WTC11 (cell line): ENCODE measurements around the gene SH3PXD2A. TPM values are rescaled to one million over a fixed set of nuclear protein-coding genes. Genes with fewer than 3 reads are reported as not detected.

Experiments used
- ATAC-seq: fragments of 200-7000 bp; cut with Tn5 transposase; 2 replicates; pipeline ENCODE4 v1.10.0; 2021; ENCODE audit warnings: mild to moderate bottlenecking, moderate library complexity
- CTCF ChIA-PET: fragments of 300-600 bp; sonication (Branson Sonifier 250); formaldehyde crosslinking; loops from one replicate; lab custom pipeline; 2021; ENCODE audit warnings: antibody characterized with exemption; lab: Charles Lee
- POLR2A ChIA-PET: fragments of 350-600 bp; sonication (Branson Sonifier 250); formaldehyde crosslinking; loops from one replicate; lab custom pipeline; 2021; ENCODE audit warnings: antibody characterized with exemption; lab: Charles Lee
- DNase-seq: peaks from one replicate; pipeline ENCODE4 v3.0.0; 2021; ENCODE audit warnings: low spot score
- H3K27ac Mint-ChIP-seq: 2 replicates; pipeline ENCODE4 v1.8.0; 2021; ENCODE audit warnings: mixed read lengths
- H3K27me3 Mint-ChIP-seq: 2 replicates; pipeline ENCODE4 v1.8.0; 2021; ENCODE audit warnings: low read depth, mild to moderate bottlenecking, moderate library complexity, mixed read lengths
- H3K36me3 Mint-ChIP-seq: 2 replicates; pipeline ENCODE4 v1.8.0; 2021; ENCODE audit warnings: mixed read lengths
- H3K4me1 Mint-ChIP-seq: 2 replicates; pipeline ENCODE4 v1.8.0; 2022; ENCODE audit warnings: mixed read lengths
- H3K4me3 Mint-ChIP-seq: 2 replicates; pipeline ENCODE4 v1.8.0; 2021; ENCODE audit warnings: mild to moderate bottlenecking, moderate library complexity, mixed read lengths
- H3K9me3 Mint-ChIP-seq: 2 replicates; pipeline ENCODE4 v1.8.0; 2021; ENCODE audit warnings: mixed read lengths
- ATF1 ChIP-seq: sonication (generic); formaldehyde crosslinking; IDR thresholded peaks from 2 replicates; pipeline ENCODE4 v1.8.1; 2023; ENCODE audit warnings: mild to moderate bottlenecking, moderate library complexity, missing genetic modification reagents
- CDX4 ChIP-seq: fragments of 250-450 bp; sonication (Bioruptor Pico); IDR thresholded peaks from 2 replicates; pipeline ENCODE4 v1.9.0; 2021; ENCODE audit warnings: moderate library complexity, mild to moderate bottlenecking, inconsistent platforms, borderline replicate concordance
- ETV6 ChIP-seq: sonication (generic); formaldehyde crosslinking; IDR thresholded peaks from 2 replicates; pipeline ENCODE4 v1.8.1; 2022; ENCODE audit warnings: mild to moderate bottlenecking, missing genetic modification reagents
- HMGA2 ChIP-seq: fragments of 250-450 bp; sonication (Bioruptor Pico); IDR thresholded peaks from 2 replicates; pipeline ENCODE4 v1.4.0; 2021; ENCODE audit warnings: mild to moderate bottlenecking, moderate library complexity
- IRF2 ChIP-seq: sonication (generic); formaldehyde crosslinking; IDR thresholded peaks from 2 replicates; pipeline ENCODE4 v1.8.0; 2022; ENCODE audit warnings: low read depth, missing genetic modification reagents, borderline replicate concordance
- NFATC4 ChIP-seq: fragments of 250-450 bp; sonication (Bioruptor Pico); IDR thresholded peaks from 2 replicates; pipeline ENCODE4 v1.9.0; 2021; ENCODE audit warnings: mild to moderate bottlenecking
- NR3C1 ChIP-seq: sonication (generic); formaldehyde crosslinking; conservative IDR thresholded peaks from 2 replicates; pipeline ENCODE4 v1.8.1; 2023; ENCODE audit warnings: low read depth, mild to moderate bottlenecking, missing genetic modification reagents
- PRRX2 ChIP-seq: fragments of 250-450 bp; sonication (Bioruptor Pico); IDR thresholded peaks from 2 replicates; pipeline ENCODE4 v1.8.0; 2021; ENCODE audit warnings: mild to moderate bottlenecking
- SMAD4 ChIP-seq: sonication (generic); formaldehyde crosslinking; IDR thresholded peaks from 2 replicates; pipeline ENCODE4 v1.8.0; 2022; ENCODE audit warnings: mild to moderate bottlenecking, missing genetic modification reagents
- SP1 ChIP-seq: sonication (generic); formaldehyde crosslinking; conservative IDR thresholded peaks from 2 replicates; pipeline ENCODE4 v1.8.1; 2022; ENCODE audit warnings: missing genetic modification reagents
- ZBTB43 ChIP-seq: sonication (generic); formaldehyde crosslinking; IDR thresholded peaks from 2 replicates; pipeline ENCODE4 v1.8.1; 2023; ENCODE audit warnings: mild to moderate bottlenecking, missing genetic modification reagents
- ZNF416 ChIP-seq: fragments of 250-450 bp; sonication (Bioruptor Pico); IDR thresholded peaks from 2 replicates; pipeline ENCODE4 v1.9.0; 2021; ENCODE audit warnings: mild to moderate bottlenecking, inconsistent platforms
- ZNF423 ChIP-seq: fragments of 250-450 bp; sonication (Bioruptor Pico); IDR thresholded peaks from 2 replicates; pipeline ENCODE4 v2.1.2; 2022; ENCODE audit warnings: mild to moderate bottlenecking, moderate library complexity
- ZNF512 ChIP-seq: sonication (generic); formaldehyde crosslinking; IDR thresholded peaks from 2 replicates; pipeline ENCODE4 v1.8.1; 2022; ENCODE audit warnings: missing genetic modification reagents, borderline replicate concordance
- total RNA-seq: library from RNA; stranded (reverse); gene quantifications from 3 replicates; pipeline ENCODE4 v1.2.3, GENCODE V29; 2021
- TF ChIP-seq, protein P1 (sequence below): fragments of 250-450 bp; sonication (Bioruptor Pico); IDR thresholded peaks from 2 replicates; pipeline ENCODE4 v1.8.0; 2021; ENCODE audit warnings: mild to moderate bottlenecking

The SH3PXD2A gene
- total RNA-seq, 1 experiment from 2014 or later, result 15.7 TPM

- no peak for TF ChIP-seq ZBTB43 (CRISPR knock-in tag)
- no peak for TF ChIP-seq ZNF423 (CRISPR knock-in tag)
These were observed 120.6 kb downstream of the SH3PXD2A start (continued) for GRCh38 chr10:103734731-103735130.

DNA sequence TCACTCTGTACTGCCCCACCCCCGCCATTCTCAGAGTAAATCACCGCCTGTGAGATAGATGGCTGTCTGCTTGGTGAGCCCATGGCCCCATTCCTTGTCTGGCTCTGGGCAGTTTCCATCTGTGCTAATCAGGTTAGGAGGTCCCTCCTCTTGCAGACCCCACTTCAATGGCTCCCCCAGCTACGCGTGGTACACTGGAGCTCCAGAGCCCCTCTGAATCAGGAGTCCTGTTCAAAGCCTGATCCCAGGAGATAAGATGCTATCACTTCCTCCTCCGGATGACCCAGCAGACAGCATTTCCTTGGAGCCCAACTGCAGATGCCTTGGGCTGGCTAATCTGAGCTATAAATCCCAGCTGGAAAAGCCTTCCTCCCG lies 122.3 kb downstream of the SH3PXD2A start:
- ATAC-seq (0 out of 2 replicates have a peak, but pooled peaks have one; percentile 3), DNase-seq (no peak)
- TF ChIP-seq SMAD4 (CRISPR knock-in tag) (no peak), HMGA2 (CRISPR knock-in tag) (no peak), NR3C1 (no peak), IRF2 (CRISPR knock-in tag) (no peak)
- Mint-ChIP-seq H3K9me3 (no peaks in the 10 kb centered on the region), H3K27ac (no peak overlapping the region), H3K27me3 (no peaks in the 10 kb centered on the region), H3K36me3 (no peaks in the 10 kb centered on the region), H3K4me1 (peaks cover 48% of the 10 kb centered on the region), H3K4me3 (no peak overlapping the region)
- ChIA-PET CTCF (interaction anchor here (0.8 to 1.8 kb wide), 7 partner anchors 19 to 190 kb away, joined by 3 to 7 read pairs (median 3); partner anchors contain the start of gene SH3PXD2A), POLR2A (interaction anchor here (1.6 kb wide), 1 partner anchor 25 kb away, joined by 3 read pairs; no protein-coding TSS in a partner anchor)

- Mint-ChIP-seq H3K27me3 (no peaks in the 10 kb centered on the region), H3K27ac (no peak overlapping the region), H3K36me3 (no peaks in the 10 kb centered on the region), H3K4me3 (no peak overlapping the region)
- no peak for DNase-seq
- CTCF ChIA-PET, result interaction anchor here (1.0 to 4.4 kb wide), 6 partner anchors 20 to 190 kb away, joined by 3 to 21 read pairs (median 4); partner anchors contain the start of gene SH3PXD2A
- 0 out of 2 replicates have a peak, but pooled peaks have one; percentile 4 for ATAC-seq
- TF ChIP-seq CDX4 (CRISPR knock-in tag) (no peak), ETV6 (CRISPR knock-in tag) (no peak), NFATC4 (CRISPR knock-in tag) (no peak), ATF1 (CRISPR knock-in tag) (no peak), PRRX2 (no peak), ZNF512 (no peak), SP1 (no peak), ZNF416 (CRISPR knock-in tag) (no peak)
- TF ChIP-seq, protein P1, sequence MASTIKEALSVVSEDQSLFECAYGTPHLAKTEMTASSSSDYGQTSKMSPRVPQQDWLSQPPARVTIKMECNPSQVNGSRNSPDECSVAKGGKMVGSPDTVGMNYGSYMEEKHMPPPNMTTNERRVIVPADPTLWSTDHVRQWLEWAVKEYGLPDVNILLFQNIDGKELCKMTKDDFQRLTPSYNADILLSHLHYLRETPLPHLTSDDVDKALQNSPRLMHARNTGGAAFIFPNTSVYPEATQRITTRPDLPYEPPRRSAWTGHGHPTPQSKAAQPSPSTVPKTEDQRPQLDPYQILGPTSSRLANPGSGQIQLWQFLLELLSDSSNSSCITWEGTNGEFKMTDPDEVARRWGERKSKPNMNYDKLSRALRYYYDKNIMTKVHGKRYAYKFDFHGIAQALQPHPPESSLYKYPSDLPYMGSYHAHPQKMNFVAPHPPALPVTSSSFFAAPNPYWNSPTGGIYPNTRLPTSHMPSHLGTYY, result no peak
- TF ChIP-seq, all 79 proteins: peak for 0
- POLR2A ChIA-PET, result interaction anchor here (1.6 kb wide), 1 partner anchor 25 kb away, joined by 3 read pairs; no protein-coding TSS in a partner anchor
- peaks cover 48% of the 10 kb centered on the region for H3K4me1 Mint-ChIP-seq
- no peaks in the 10 kb centered on the region for H3K9me3 Mint-ChIP-seq
These were observed 122.9 kb downstream of the SH3PXD2A start for GRCh38 chr10:103732339-103733044.
